Neural crest cell (in vitro differentiated cells): ENCODE results near the gene MYOD1. TPM values are rescaled to one million over a fixed set of nuclear protein-coding genes. Genes with fewer than 3 reads are reported as not detected.

ENCODE experiments used
- DNase-seq: peaks from one replicate; pipeline ENCODE4 v3.0.0; 2021; ENCODE audit warnings: low read depth, mixed read lengths, low spot score
- H3K27ac Mint-ChIP-seq: one replicate; pipeline ENCODE4 v1.8.0; 2021; ENCODE audit warnings: mild to moderate bottlenecking, mixed read lengths; ENCODE audit not compliant: unreplicated experiment
- H3K27me3 Mint-ChIP-seq: 2 replicates; pipeline ENCODE4 v1.8.0; 2021; ENCODE audit warnings: low read depth, mild to moderate bottlenecking, mixed read lengths
- H3K36me3 Mint-ChIP-seq: 2 replicates; pipeline ENCODE4 v1.8.0; 2021; ENCODE audit warnings: low read depth, mild to moderate bottlenecking, mixed read lengths
- H3K4me1 Mint-ChIP-seq: 2 replicates; pipeline ENCODE4 v1.8.0; 2021; ENCODE audit warnings: mixed read lengths
- H3K4me3 Mint-ChIP-seq: one replicate; pipeline ENCODE4 v1.8.0; 2021; ENCODE audit warnings: mild to moderate bottlenecking, mixed read lengths
- H3K9me3 Mint-ChIP-seq: 2 replicates; pipeline ENCODE4 v1.8.0; 2021; ENCODE audit warnings: mixed read lengths
- CTCF ChIP-seq: fragments of 200-600 bp; sonication (generic); conservative IDR thresholded peaks from 2 replicates; pipeline ENCODE4 v1.5.0; 2021; ENCODE audit warnings: antibody characterized with exemption, mild to moderate bottlenecking
- total RNA-seq: library from RNA; stranded (reverse); gene quantifications from 2 replicates; pipeline ENCODE4 v1.2.1, GENCODE V29; 2021

Gene MYOD1
- total RNA-seq, 1 donor from 2014 or later, result not detected

DNA sequence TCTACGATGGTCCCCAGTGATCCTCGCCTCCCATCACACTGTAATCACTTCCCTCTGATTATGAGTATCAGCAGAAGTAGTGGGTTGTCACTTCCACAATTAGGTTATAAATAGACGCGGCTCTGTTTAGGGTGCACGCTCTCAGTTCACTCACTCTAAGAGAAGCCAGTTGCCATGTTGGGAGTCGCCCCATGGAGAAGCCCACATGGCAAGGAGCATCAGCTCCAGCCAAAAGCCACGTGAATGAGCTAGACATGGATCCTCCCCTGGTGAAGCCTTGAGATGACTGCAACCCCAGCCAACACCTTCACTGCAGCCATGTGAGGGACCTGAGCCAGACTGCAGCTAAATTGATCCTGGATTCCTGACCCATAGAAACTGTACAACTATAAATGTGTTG lies 26.4 kb upstream of the MYOD1 start:
- no peak overlapping the region for H3K4me3 Mint-ChIP-seq
- peaks cover 47% of the 10 kb centered on the region for H3K27me3 Mint-ChIP-seq
- H3K9me3 Mint-ChIP-seq, result no peaks in the 10 kb centered on the region
- H3K36me3 Mint-ChIP-seq, result peaks cover 2% of the 10 kb centered on the region
- no peak for DNase-seq
- H3K4me1 Mint-ChIP-seq, result peaks cover 5% of the 10 kb centered on the region
- no peak for TF ChIP-seq CTCF
- no peak overlapping the region for H3K27ac Mint-ChIP-seq

GRCh38 chr11:17693531-17693930 lies 25.8 kb upstream of the MYOD1 start:
- no peak for DNase-seq
- H3K4me3 Mint-ChIP-seq, result no peak overlapping the region
- H3K4me1 Mint-ChIP-seq, result peaks cover 5% of the 10 kb centered on the region
- H3K36me3 Mint-ChIP-seq, result peaks cover 2% of the 10 kb centered on the region
- no peak overlapping the region for H3K27ac Mint-ChIP-seq
- H3K9me3 Mint-ChIP-seq, result no peaks in the 10 kb centered on the region
- H3K27me3 Mint-ChIP-seq, result peaks cover 52% of the 10 kb centered on the region
- TF ChIP-seq CTCF, result no peak

GRCh38 chr11:17694494-17695110 lies 24.8 kb upstream of the MYOD1 start:
- Mint-ChIP-seq H3K4me3 (no peak overlapping the region), H3K9me3 (no peaks in the 10 kb centered on the region), H3K27ac (no peak overlapping the region), H3K4me1 (peaks cover 5% of the 10 kb centered on the region), H3K27me3 (peaks cover 53% of the 10 kb centered on the region), H3K36me3 (peaks cover 2% of the 10 kb centered on the region)
- DNase-seq, result no peak
- no peak for TF ChIP-seq CTCF

DNA sequence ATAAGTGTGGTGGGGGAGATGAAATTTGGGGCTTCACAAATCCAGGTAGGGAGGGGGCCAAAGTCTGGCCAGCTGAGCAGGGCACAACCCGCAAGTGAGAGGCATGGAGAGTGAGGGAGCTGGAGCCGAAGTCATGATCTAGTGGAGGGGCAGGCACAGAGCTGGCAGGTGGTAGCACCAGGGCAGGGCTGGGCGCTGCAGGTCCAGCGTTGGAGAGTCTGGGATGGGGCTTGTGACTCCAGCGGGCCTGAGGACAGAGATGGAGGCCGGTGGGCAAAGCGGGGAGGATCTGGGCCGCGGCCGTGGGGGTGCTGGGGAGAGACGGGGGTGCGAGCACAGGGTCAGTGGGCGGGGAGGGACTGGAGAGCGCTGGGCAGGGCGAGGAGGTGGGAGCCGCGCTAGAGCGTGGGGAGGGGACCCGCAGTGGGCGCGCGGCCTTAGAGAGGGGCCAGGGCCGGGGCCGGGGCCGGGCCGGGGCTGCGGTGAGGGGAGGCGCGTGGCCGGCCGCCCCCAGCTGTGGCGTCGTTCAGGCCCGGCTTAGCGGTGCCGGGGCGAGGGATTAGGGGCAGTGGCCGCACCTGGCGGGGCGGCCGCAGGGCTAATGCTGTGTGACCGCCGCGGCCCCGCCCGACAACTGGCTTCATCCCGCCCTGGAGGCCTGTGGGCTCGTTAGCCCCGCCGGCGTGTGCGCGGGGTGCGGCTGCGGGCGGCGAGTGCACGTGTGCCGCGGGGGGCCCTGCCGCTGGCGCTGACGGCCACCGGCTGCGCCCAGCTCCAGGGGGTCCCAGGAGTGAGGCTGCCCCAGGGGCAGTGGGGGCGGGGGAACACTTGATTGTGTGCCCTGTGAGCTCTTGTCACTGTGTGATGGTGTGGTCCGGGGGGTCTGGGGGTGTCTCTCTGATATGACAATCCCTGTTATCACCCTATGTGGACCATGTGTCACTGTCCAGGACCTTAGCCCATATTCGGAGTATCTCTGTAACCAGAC lies 23.6 kb upstream of the MYOD1 start:
- no peak overlapping the region for H3K27ac Mint-ChIP-seq
- peaks cover 2% of the 10 kb centered on the region for H3K36me3 Mint-ChIP-seq
- TF ChIP-seq CTCF, result no peak
- H3K4me1 Mint-ChIP-seq, result peaks cover 5% of the 10 kb centered on the region
- DNase-seq, result no peak
- no peak overlapping the region for H3K4me3 Mint-ChIP-seq
- no peaks in the 10 kb centered on the region for H3K9me3 Mint-ChIP-seq
- H3K27me3 Mint-ChIP-seq, result peaks cover 53% of the 10 kb centered on the region

- Mint-ChIP-seq H3K27me3 (peaks cover 53% of the 10 kb centered on the region), H3K4me1 (peaks cover 5% of the 10 kb centered on the region), H3K36me3 (peaks cover 2% of the 10 kb centered on the region), H3K4me3 (no peak overlapping the region), H3K9me3 (no peaks in the 10 kb centered on the region), H3K27ac (no peak overlapping the region)
- no peak for TF ChIP-seq CTCF
- no peak for DNase-seq
Observed at GRCh38 chr11:17696741-17697140, 22.6 kb upstream of the MYOD1 start.
